Measurements from ENCODE around the gene MAGEA1. TPM values are rescaled to one million over a fixed set of nuclear protein-coding genes. Genes with fewer than 3 reads are reported as not detected.

The MAGEA1 gene
- total and polyA plus RNA-seq, 11 donors: not detected

DNA sequence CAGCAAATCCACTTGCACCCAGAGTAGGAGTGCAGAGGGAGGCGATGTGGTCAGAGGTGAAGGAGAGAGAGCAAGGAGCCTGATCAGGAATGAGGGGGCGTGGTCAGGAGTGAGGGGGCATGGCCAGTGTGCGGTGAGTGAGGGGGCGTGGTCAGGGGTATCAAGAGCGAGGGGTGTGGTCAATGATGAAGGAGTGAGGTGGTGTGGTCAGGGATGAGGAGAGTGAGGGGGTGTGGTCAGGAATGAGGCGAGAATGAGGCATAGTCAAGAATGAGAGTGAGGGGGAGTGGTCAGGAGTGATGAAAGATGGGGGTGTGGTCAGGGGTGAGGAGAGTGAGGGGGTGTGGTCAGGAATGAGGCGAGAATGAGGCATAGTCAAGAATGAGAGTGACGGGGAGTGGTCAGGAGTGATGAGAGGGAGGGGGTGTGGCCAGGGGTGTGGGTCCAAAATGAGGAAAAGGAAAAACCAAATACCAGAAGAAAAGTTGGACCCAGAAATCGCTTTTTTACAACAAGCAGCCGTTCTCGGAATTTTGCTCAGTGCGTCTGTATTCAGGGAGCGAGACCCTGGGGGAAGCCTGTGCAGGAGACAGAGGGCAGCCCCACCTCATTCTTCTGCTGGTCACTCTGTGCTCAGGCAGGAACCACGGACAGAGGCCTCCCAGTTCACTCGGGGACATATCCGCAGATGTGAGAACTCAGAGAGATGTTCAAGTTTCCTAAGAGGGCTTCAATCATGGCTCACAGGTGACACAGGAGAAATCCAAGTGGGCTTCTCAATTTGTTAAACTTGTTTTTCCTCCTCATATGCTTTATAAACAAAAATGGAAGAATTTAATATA, 47.5 kb downstream of the MAGEA1 start:
- no peak overlapping the region for H3K4me3 ChIP-seq

More for the DNA sequence above, 47.5 kb downstream of the MAGEA1 start:
- Histone ChIP-seq H3K4me1 (no peaks in the 10 kb centered on the region), H3K27ac (no peak overlapping the region), H3K36me3 (no peaks in the 10 kb centered on the region), H3K27me3 (peaks cover 0 to 23% (median 0%) of the 10 kb centered on the region in 9 donors), H3K9me3 (no peaks in the 10 kb centered on the region)
- 12 to 47% (median 28%) methylated on average over 16 of the region's 16 CpGs for WGBS, 4 donors
- peak in 2 of 4 donors; percentile 59 to 68 for ATAC-seq
- peak in 1 of 5 donors; percentile 31 for DNase-seq
- intact Hi-C loops (cut with DNase I): no loop called here
- TF ChIP-seq POLR2A (IDR thresholded peaks at IDR 0.05): no peak

Other genes with a start within 250 kb of the MAGEA1 start
- not detected for gene PNMA5, start 185.2 kb upstream of the MAGEA1 start, total RNA-seq
- not detected for gene PNMA5, start 185.2 kb upstream of the MAGEA1 start, polyA plus RNA-seq
- 1 to 10 TPM in 5 of 9 donors, under 1 TPM in 4; 0.16 to 3.3 (median 1.3) TPM for gene PNMA3, start 122.8 kb upstream of the MAGEA1 start, total RNA-seq
- gene PNMA3, start 122.8 kb upstream of the MAGEA1 start, polyA plus RNA-seq: 1 to 10 TPM in 1 of 2 donors, under 1 TPM in 1; 0.08 to 3.2 TPM
- gene PNMA6A, start 106.8 kb upstream of the MAGEA1 start, total RNA-seq: 1 to 10 TPM in 8 of 9 donors, under 1 TPM in 1; 0.74 to 3.1 (median 1.7) TPM
- gene PNMA6A, start 106.8 kb upstream of the MAGEA1 start, polyA plus RNA-seq: 1 to 10 TPM in 1 of 2 donors, under 1 TPM in 1; 0.71 to 3.4 TPM
- gene PNMA6F, start 142.5 kb downstream of the MAGEA1 start, total RNA-seq: not detected
- not detected for gene PNMA6F, start 142.5 kb downstream of the MAGEA1 start, polyA plus RNA-seq
- gene ZNF275, start 154.9 kb downstream of the MAGEA1 start, total RNA-seq: 1 to 10 TPM; 6.0 to 8.6 (median 7.9) TPM
- 1 to 10 TPM; 2.1 to 6.3 TPM for gene ZNF275, start 154.9 kb downstream of the MAGEA1 start, polyA plus RNA-seq
- gene PNMA6E, start 222.1 kb downstream of the MAGEA1 start, total RNA-seq: not detected
- gene PNMA6E, start 222.1 kb downstream of the MAGEA1 start, polyA plus RNA-seq: not detected
- 1 to 10 TPM in 2 of 9 donors, under 1 TPM in 7; 0.22 to 1.5 (median 0.64) TPM for gene ZFP92, start 232.2 kb downstream of the MAGEA1 start, total RNA-seq
- gene ZFP92, start 232.2 kb downstream of the MAGEA1 start, polyA plus RNA-seq: under 1 TPM; 0.23 to 0.47 TPM